HL-60 (cell line): Measurements from ENCODE around the gene NADSYN1.

Experiments
- DNase-seq, 2 experiments: peaks; one replicate each; pipeline ENCODE4 v3.0.0-alpha.2; 2010 to 2020; ENCODE audit warnings: low read depth in 1 of 2, low spot score in 1 of 2
- H3K27ac ChIP-seq: fragments of 250-450 bp; sonication (Bioruptor Pico); replicated peaks from 2 replicates; pipeline ENCODE4 v1.5.1; 2020; ENCODE audit warnings: mild to moderate bottlenecking, moderate library complexity
- H3K27me3 ChIP-seq: fragments of 250-450 bp; sonication (Bioruptor Pico); 2 replicates; pipeline ENCODE4 v1.5.1; 2021; ENCODE audit warnings: mild to moderate bottlenecking, moderate library complexity; ENCODE audit not compliant: insufficient read depth, poor library complexity, severe bottlenecking
- H3K4me3 ChIP-seq: replicated peaks from 2 replicates; pipeline ENCODE4 v1.5.1; 2011; ENCODE audit warnings: mild to moderate bottlenecking, control low read depth, low read length; ENCODE audit not compliant: insufficient read depth
- CTCF ChIP-seq: IDR thresholded peaks from one replicate; pipeline ENCODE4 v1.5.1; 2011; ENCODE audit warnings: low read length, control low read depth, inconsistent platforms; ENCODE audit not compliant: insufficient read depth
- GABPA ChIP-seq: IDR thresholded peaks from 2 replicates; pipeline ENCODE4 v1.6.1; 2012; ENCODE audit warnings: low read depth
- POLR2AphosphoS5 ChIP-seq: IDR thresholded peaks from 2 replicates; pipeline ENCODE4 v1.6.1; 2012; ENCODE audit warnings: low read depth
- SPI1 ChIP-seq: IDR thresholded peaks from 2 replicates; pipeline ENCODE4 v1.6.1; 2012; ENCODE audit warnings: low read depth, mild to moderate bottlenecking, borderline replicate concordance
- TF ChIP-seq, protein P1 (sequence below): IDR thresholded peaks from 2 replicates; pipeline ENCODE4 v1.6.1; 2012; ENCODE audit warnings: low read depth; ENCODE audit not compliant: insufficient replicate concordance

Gene NADSYN1

DNA sequence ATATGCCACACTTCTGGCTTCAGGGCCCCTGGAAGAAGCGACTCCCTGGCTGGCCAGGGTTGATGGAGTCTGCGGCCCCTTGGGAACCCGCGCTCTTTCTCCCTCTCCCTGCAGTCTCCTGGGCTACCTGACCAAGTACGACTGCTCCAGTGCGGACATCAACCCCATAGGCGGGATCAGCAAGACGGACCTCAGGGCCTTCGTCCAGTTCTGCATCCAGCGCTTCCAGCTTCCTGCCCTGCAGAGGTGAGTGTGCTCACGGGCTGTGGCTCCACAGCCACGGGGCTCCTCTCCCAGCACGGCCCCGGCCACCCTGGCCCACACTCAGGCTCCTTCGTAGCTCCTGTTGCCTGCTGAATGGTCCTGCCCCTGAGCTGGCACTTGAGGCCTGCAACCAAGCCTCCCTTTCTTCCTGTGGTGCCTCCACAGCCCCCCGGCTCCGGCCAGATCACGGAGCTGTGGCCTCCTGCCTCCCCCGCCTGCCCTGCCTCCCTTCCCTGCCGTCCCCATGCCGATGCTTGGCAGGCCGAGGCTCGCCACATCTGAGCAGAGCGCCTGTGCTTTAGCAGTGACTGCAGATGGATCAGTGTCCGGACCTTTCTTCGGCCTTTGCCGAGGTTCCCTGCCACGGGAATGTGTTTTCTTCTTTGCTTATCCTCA, 37.9 kb downstream of the NADSYN1 start:
- no peak overlapping the region for H3K27ac ChIP-seq
- no peaks in the 10 kb centered on the region for H3K27me3 ChIP-seq
- TF ChIP-seq, protein P1, sequence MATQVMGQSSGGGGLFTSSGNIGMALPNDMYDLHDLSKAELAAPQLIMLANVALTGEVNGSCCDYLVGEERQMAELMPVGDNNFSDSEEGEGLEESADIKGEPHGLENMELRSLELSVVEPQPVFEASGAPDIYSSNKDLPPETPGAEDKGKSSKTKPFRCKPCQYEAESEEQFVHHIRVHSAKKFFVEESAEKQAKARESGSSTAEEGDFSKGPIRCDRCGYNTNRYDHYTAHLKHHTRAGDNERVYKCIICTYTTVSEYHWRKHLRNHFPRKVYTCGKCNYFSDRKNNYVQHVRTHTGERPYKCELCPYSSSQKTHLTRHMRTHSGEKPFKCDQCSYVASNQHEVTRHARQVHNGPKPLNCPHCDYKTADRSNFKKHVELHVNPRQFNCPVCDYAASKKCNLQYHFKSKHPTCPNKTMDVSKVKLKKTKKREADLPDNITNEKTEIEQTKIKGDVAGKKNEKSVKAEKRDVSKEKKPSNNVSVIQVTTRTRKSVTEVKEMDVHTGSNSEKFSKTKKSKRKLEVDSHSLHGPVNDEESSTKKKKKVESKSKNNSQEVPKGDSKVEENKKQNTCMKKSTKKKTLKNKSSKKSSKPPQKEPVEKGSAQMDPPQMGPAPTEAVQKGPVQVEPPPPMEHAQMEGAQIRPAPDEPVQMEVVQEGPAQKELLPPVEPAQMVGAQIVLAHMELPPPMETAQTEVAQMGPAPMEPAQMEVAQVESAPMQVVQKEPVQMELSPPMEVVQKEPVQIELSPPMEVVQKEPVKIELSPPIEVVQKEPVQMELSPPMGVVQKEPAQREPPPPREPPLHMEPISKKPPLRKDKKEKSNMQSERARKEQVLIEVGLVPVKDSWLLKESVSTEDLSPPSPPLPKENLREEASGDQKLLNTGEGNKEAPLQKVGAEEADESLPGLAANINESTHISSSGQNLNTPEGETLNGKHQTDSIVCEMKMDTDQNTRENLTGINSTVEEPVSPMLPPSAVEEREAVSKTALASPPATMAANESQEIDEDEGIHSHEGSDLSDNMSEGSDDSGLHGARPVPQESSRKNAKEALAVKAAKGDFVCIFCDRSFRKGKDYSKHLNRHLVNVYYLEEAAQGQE: no peak
- no peak for TF ChIP-seq SPI1
- no peak for TF ChIP-seq GABPA
- no peak for TF ChIP-seq CTCF
- TF ChIP-seq POLR2AphosphoS5: no peak
- H3K4me3 ChIP-seq: no peak overlapping the region
- no peak for DNase-seq

GRCh38 chr11:71491531-71491930, 38.5 kb downstream of the NADSYN1 start:
- no peak for TF ChIP-seq GABPA
- no peak for TF ChIP-seq SPI1
- TF ChIP-seq CTCF: no peak
- no peak for TF ChIP-seq POLR2AphosphoS5
- TF ChIP-seq, protein P1: no peak
- no peak overlapping the region for H3K4me3 ChIP-seq
- no peaks in the 10 kb centered on the region for H3K27me3 ChIP-seq
- H3K27ac ChIP-seq: no peak overlapping the region
- no peak for DNase-seq

GRCh38 chr11:71491940-71492339, 38.9 kb downstream of the NADSYN1 start:
- no peak for DNase-seq
- no peak overlapping the region for H3K4me3 ChIP-seq
- no peak overlapping the region for H3K27ac ChIP-seq
- no peaks in the 10 kb centered on the region for H3K27me3 ChIP-seq
- TF ChIP-seq SPI1: peak; percentile 6; the same call in 1 of the 2 replicates
- no peak for TF ChIP-seq POLR2AphosphoS5
- no peak for TF ChIP-seq GABPA

GRCh38 chr11:71495286-71496230, 42.6 kb downstream of the NADSYN1 start:
- no peak for DNase-seq
- no peak overlapping the region for H3K4me3 ChIP-seq
- no peak overlapping the region for H3K27ac ChIP-seq
- no peaks in the 10 kb centered on the region for H3K27me3 ChIP-seq
- TF ChIP-seq, protein P1: no peak
- TF ChIP-seq CTCF (no peak), SPI1 (no peak), GABPA (no peak), POLR2AphosphoS5 (no peak)
